HG03469 (cell line): ENCODE results near the gene ANKRD44.

Experiments
- ATAC-seq: cut with Tn5 transposase; IDR thresholded peaks from one replicate; pipeline ENCODE4 v1.9.1; 2021; ENCODE audit warnings: mild to moderate bottlenecking, moderate library complexity, moderate number of reproducible peaks; ENCODE audit not compliant: unreplicated experiment

ANKRD44 gene

DNA sequence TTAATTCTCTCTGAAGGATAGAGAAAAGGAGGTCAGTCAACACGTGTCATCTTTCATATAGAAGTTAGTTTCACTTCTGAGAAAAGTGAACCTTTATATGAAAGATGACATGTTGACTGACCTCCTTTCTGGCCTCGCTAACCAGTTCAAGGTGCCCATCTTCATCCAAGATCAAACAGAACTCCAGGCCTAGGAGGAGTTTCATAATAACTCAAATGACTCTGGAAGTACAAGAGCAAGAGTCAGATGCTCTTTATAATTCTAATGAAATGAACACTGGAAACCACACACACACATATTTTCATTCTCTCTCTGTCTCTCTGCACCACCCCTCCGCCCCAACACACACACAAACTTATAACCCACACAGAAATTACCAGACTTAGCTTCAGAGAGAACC, 16.3 kb downstream of the ANKRD44 start:
- ATAC-seq = no peak

DNA sequence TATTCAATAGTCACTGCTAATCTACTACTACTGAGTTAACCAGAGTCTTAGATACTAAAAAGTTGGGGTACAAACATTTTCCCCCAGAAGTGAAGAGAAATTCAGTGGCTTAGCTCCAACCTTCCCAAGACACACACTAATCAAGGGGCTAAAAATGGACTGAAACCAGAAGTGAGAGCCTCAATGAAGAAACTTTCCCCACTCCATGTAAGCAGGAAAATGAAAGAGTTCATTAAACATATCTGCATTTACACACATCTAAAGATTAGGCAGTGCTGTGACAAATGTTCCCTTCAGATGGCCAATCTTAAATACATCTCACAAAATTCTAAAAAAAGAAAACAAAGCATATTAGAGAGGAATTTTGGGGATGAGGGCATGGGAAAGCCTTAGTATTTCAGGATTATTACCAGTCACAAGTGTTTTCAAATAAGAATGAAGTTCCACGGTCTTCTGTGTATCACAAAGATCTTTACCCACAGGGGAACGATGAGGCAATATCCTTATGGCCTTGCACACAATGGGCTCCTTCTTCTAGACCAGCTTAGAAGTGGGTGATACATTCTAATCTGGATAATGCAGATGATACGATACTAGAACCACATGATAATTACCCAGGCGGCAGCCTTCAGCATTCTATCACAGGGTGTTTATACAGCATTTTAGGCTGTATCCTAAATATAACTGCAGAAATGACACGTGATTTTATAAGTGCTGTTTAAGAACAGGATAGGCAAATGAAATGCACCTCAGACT, 17.1 kb downstream of the ANKRD44 start:
- no peak for ATAC-seq

DNA sequence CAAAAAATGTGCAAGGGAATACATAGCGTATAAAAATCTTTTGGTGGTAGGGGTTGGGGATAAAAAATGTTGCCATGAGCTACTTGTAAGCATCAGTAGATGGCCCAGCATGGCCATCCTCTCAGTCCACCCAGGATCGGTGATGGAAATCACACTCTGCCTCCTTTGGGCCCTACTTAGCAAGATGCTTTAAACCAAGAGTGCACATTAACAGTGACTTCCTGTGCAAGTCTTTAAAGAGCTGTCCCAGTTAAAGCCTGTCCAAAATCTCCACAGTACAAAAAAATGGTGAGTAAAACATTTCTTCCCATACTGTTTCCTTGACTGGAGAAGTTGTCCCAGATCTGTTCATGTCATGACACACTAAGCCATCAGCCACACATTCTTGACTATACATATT, 18.0 kb downstream of the ANKRD44 start:
- no peak for ATAC-seq

DNA sequence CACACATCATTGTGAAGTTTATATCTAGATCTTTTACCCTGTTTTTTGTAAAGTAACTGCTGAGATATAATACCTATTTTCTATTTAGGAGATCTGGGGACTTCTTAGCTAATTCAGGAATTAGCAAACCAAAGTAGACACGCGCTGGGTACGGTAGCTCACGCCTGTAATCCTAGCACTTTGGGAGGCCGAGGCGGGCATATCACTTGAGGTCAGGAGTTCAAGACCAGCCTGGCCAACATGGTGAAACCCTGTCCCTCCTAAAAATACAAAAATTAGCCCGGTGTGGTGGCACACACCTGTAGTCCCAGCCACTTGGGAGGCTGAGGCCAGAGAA, 23.0 kb downstream of the ANKRD44 start:
- peak; percentile 11 for ATAC-seq

DNA sequence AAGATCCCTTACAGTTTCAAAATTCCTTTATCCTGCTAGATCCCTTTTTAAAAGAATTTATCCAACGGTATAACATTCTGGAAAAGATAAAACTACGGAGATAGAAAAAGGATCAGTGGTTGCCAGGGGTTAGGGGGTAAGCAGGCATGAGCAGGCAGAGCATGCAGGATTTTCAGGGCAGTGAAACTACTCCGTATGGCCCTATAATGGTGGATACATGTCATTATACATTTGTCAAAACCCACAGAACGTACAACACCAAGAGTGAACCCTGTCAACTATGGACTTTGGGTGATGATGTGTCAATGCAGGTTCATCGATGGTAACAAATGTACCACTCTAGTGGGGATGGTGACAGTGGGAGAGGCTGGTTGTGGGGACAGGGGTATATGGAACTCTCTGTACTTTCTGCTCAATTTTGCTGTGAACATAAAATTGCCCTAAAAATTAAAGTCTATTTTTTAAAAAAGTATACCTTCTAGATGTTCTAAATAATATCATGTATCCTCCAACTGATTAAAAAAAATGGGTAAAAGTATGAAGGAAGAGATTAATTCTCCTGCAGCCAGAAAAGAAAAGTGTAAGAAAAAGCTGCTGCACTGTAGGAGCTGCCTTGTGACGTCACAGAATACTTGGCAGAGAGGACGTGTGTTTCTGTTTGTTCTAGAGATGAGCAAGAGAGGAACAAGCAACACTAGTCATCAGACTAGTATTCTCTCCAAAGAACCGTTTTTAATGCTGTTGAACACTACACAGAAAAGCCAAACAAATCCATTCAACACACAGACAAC, 23.6 kb downstream of the ANKRD44 start:
- ATAC-seq = peak; percentile 96

DNA sequence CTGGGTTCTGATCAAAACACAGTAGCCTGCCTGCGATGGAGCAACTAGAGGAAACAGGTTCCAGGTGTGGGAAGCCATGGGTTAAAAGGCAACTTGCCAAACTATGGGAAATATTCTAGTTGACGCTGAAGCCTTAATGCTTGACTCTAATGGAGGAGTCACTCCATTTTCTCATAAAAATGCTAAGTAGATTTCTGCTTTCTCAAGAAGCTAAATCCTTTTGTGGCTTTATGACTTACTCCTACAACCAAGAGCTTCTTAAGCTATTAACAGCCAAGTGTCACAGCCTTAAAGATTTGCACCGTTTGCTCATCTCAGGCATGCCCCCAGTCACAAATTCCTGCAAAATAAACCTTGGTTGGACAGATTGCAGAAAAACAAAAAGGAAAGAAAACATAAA, 25.2 kb downstream of the ANKRD44 start:
- ATAC-seq = no peak

DNA sequence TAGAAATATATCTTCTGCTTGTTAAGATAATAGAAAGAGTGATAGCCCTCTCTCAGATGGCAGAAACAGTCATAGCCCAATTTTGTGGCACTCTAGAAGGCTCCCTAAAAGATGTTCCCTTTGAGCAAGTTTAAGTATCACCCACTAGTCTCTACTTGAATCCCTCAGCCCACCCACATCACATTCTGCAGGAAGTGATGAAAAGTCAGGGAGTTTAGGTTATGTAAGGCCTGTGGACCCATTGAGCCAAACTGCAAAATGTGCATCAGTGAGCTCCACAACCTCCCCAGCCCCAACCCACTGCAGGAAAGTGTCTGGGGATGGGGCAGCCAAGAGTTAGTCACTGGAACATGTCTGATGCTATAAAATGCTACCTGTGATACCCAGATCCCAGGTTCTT, 25.6 kb downstream of the ANKRD44 start:
- ATAC-seq = no peak

DNA sequence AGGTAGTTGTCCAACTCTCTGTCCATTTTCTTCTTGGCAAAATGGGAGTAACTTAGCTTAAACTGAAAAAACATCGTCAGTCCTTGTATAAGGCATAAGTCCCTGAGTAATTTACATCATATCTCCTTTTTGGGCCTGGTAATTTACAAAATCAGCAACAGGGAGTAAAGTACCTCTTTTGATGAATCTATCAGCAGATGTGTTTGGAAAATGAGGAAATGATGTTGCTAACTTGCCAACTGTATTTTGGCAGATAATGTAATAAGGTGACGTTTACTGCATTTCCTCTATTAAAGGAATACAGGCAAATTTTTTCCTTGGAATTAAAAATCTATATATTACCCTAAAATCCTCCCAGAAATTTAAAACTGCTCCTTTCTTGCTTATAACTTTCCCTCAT, 29.2 kb downstream of the ANKRD44 start:
- ATAC-seq = no peak

DNA sequence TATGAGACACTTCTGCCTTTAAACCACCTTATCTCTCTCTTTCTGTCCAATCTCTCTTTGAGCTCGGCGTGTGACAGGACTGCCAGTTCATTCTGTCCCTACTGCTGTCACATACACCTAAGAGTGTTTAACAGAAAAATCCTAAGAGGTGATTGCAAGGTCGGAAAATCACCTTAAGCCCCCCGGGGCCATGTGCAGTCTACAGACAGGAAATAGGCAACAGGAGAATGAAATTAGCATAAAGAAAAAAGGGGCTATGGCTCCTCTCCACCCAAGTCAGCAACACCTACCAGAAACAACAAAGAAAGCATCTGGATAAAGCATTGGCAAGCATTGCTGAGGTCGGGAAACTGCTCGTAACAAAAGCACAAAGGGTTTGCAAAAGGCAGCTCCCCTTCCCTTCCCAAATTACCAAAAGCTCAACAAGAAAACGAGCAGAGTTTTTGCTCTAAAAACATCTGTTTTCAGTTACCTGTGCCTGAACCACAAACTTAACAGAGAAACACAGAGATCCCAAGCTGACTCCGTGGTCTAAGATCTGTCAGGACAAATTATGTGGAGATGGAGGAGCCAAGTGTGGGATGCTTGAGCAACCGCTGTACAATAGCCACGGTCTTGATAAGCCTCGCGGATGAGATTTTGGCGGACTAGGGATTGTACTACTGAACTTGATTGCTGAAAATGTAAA, 30.4 kb downstream of the ANKRD44 start:
- ATAC-seq = no peak

DNA sequence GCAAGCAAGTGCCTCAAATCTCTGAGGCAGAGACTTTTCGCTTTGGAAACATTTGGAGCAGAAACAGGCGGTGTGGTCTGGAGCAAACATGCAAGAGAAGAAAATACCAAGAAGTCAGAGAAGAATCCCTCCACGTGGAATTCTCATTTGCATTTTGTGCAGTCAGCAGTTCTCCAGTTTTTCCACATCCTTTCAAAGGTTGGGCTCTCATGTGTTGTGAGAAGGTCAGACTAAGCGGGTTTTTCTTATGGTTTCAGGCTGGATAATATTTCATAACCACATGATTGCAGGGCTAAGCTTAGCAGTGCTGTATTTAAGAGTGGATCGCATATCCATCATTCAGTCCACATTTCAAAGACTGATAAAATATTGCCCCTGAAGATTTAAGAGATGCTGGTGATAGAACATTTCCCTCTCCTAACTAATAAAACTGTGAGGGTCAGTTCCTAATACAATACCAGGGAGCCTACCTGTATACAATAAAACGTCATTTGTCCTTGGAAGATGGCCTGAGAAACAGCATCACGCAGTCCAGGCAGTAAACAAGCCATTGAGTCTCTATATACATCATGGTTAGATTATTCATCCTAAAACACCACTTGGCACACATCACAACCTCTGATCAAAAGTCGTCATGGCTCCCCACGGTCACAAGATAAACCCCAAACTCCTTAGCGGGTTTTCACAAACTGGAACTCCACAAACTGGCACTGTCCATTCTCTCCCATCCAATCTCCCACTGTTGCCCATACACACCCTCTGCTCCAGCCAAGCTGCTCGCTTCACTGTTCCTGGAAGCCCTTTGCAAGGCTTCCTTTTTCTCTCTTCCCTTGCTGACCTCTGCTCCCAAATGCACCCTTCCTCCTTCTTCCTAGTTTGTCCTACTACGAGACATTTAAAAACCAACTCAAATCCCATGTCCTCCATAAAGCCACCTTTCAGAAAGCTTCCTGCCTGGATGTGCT, 31.5 kb downstream of the ANKRD44 start:
- ATAC-seq = no peak

DNA sequence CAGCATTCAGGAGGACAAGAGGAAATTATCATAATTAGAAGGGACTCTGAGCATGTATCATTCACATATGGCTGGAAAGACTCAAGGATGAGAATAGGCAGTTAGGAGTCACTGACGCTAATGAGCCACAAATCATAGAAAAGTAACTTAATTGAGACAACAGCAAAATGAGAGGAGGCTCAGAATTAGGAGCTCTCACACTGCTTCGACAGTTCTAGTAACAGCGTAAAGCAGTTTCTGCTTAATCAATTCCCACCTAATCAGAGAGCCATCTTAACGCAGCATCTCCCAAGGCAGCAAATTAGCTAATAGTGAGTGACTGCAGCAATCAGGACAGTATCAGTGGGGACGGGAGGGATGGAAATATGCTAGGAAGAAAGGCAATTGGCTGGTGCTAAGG, 32.8 kb downstream of the ANKRD44 start:
- ATAC-seq = no peak

DNA sequence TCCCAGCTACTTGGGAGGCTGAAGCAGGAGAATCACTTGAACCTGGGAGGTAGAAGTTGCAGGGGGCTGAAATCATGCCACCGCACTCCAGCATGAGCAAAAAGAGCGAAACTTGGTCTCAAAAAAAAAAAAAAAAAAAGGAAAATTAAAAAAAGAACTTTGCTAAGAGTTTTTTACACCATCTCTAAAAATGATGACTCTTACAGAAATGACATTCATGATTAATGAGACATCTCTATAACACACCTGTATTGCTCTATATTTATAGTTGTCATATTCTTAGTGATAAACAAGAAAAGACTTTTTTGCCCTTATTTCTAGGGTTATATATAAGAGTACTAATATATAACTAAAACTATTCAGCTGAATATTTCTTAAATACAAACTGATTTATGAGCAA, 34.4 kb downstream of the ANKRD44 start:
- ATAC-seq = no peak

DNA sequence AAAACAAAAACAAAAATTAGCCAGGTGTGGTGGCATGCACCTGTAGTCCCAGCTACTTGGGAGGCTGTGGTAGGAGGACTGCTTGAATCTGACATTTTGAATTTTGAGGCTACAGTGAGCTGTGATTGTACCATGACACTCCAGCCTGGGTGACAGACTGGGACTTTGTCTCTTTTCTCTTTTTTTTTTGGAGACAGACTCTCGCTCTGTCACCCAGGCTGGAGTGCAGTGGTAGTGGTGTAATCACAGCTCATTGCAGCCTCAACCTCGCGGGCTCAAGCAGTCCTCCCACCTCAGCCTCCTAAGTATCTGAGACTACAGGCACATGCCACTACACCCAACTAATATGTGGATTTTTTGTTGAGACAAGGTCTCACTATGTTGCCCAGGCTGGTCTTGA, 35.6 kb downstream of the ANKRD44 start:
- no peak for ATAC-seq

DNA sequence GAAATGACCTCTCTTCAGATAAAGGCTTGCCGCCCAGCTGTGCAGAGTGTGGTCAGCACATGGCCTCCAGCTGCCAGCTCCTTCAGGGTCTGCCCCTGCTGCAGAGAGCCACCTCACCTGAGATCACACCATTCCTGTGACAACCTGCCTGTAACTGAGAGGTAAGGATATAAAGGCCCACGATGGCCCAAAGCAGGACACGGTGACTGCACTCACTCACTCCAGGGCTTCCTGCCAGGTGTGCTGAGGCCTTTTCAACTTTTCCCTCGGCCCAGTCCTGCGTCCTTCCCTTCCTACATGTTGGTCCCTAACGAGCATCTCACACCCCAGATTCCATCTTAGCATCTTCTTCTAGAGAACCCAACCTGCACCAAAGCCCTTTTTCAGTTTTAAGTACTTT, 36.2 kb downstream of the ANKRD44 start:
- ATAC-seq = no peak

DNA sequence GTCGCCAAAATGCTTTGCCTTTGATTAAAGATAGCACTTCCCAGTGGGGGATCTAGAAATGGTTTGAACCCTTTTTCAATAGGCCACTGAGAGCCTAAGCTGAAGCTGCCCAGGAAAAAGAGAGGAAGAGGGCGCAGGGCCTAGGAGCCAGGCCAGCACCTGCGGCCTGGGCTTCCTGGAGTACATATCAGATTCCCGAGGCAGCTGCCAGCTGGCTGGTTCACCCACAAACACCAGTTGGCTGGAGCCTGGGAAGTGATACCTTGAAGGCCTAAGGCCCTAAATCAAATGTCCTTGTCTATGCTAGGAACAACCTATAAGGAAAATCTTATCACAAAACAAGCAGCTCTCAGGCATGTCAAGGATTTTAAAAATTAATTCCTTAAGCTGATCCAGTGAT, 37.1 kb downstream of the ANKRD44 start:
- no peak for ATAC-seq

DNA sequence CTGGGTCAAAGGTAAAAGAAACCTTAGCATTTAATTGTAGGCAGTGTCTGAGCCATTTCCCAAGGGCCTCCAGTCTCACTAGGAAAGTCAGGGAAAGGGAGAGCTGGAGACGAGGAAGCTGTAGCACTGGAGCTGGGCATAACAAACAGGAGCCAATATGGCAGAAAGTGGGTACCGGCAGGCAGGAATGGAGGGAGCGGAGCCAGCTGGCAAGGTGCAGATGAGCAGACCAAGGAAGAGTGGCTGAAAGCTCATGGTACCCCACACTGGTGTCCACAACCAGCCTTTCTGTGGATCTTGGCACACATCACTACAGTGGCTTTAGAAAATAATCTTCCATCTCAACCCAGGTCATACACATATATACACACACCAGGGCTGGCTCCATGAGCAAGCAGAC, 40.0 kb downstream of the ANKRD44 start:
- no peak for ATAC-seq

DNA sequence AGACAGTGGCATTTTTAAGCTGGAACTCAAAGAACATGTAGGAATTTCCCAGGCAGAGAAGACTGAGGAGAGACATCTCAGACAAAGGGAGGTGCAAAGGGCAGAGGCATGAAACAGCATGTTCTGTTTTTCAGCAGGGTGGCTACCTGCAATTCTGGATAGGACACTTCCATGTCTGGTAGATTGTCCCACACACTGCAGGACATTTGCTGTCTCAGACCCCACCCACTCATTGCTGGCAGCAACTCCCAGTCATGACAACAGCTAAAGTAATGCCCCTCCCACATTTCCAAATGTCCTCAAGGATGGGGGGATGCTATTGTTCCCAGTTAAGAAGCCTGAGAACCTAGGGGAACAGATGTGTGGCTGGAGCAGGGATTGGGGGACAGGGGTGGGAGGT, 40.8 kb downstream of the ANKRD44 start:
- ATAC-seq = no peak

DNA sequence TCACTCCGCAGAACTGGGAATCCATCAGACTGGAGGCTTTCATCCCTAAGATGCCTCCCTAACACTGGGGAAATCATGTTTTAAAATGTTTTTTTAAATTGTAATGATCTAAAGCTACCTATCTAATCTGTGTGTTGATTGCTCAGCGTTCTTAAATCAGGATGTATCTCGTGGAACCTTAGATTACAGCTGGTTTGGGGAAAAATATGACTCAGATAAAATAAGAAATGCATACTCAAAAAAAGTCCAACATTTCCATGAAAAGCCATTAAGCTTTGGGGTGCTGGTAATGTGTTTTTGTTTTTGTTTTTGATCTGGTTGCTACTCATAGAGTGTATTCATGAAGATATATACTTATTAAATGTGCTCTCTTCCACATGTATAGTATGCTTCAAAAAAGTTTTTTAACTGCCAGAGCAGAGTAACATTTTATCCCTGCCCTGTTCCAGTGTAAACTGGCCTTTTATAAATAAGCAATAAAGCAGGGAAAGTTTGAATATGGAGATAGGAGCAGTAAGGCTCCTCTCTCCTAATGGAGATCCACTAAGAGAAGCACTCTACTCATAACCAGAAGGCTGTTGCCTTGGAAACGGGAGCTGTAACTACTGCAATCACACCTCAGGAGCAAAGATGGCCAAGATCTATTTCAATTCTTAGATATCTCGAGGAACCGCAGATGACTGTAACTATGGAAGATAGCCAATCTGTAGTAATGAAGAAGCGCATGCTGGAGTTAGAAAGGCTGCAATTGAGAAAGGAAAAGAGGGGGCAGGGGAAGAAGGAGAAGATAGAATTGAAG, 41.6 kb downstream of the ANKRD44 start:
- no peak for ATAC-seq

DNA sequence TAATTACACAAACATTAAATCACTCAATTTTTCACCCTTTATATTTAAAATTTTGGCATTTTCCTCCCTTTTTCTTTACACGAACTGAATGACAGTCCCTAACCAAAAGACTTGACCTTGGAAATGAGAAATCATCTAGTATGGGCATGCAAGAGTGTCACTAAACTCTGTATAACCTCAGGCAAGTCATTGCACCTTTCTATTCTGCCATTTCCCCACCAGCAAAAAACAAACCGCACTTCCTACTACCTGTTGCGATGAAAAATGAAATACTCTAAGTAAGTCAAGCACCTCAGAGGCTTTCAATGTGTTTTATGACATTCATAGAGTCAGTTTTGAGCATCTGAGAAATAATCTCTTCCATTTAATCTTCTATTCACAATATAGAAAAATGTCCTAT, 44.1 kb downstream of the ANKRD44 start:
- ATAC-seq = no peak

DNA sequence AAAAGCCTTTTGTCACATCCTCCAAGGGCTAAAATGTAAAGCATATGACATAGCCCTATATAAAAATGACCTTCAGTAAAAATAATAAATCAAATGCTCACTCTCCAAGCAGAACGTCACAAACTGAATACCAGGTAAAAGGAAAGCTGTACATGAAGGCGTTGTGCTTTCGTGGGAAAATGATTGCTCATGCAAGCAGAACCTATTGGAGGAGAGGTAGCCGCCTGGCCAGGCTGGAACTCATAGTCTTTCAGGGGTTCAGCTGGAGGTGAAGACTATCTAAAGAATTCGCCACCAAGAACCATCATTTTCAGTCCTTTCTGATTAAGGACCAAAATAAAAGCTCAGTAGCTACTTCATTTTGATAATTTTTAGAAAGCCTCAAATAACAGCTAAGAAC, 44.7 kb downstream of the ANKRD44 start:
- no peak for ATAC-seq
